OCI-LY3 (cell line): ENCODE measurements around the gene ENC1.

Source experiments
- CTCF ChIP-seq: fragments of 200-600, 300-600 bp; sonication (generic); IDR thresholded peaks from 2 replicates; pipeline ENCODE4 v1.5.1; 2014; ENCODE audit warnings: antibody characterized with exemption, low read length, low read depth
- EZH2phosphoT487 ChIP-seq: fragments of 200-600 bp; shearing (Covaris generic); IDR thresholded peaks from 2 replicates; pipeline ENCODE4 v1.6.1; 2018; ENCODE audit warnings: antibody characterized with exemption, mixed run types, low read depth

DNA sequence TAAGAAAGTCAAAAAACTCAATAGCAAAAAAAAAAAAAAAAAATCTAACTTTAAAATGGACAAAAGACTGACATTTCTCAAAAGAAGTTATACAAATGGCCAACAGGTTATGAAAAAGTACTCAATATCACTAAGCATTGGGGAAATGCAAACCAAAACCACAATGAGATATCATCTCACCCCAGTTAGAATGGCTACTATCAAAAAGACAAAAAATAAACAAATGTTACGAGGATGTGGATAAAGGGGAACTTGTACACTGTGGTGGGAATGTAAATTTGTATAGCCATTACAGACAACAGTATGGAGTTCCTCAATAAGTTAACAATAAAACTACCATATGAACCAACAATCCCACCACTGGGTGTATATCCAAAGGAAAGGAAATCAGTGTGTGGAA lies 37.2 kb downstream of the ENC1 start:
- no peak for TF ChIP-seq CTCF
- no peak for TF ChIP-seq EZH2phosphoT487
